A549 (cell line): Measurements from ENCODE around the gene SACM1L. TPM values are rescaled to one million over a fixed set of nuclear protein-coding genes. Genes with fewer than 3 reads are reported as not detected.

Experiments used
- ATAC-seq, 2 experiments: fragments of 200-7000 bp in 1 of 2; fragments of >200 bp in 1 of 2; cut with Nextera tagmentation in 1 of 2; cut with Tn5 transposase in 1 of 2; 3 replicates each; pipeline versions ENCODE4 v1.8.0 to v1.9.1; 2018 to 2020; ENCODE audit warnings: mild to moderate bottlenecking in 1 of 2, moderate library complexity in 1 of 2
- CTCF ChIA-PET: fragments of 300-600 bp; sonication (Branson Sonifier 250); formaldehyde crosslinking; extraction: SDS; loops from one replicate; lab custom pipeline; 2021; ENCODE audit warnings: antibody characterized with exemption, inconsistent platforms; lab: Yijun Ruan, JAX
- POLR2A ChIA-PET: fragments of 350-600 bp; formaldehyde crosslinking; extraction: SDS; loops from one replicate; lab custom pipeline; 2021; ENCODE audit warnings: antibody characterized with exemption, inconsistent platforms; lab: Yijun Ruan, JAX
- DNase-seq, 2 experiments: peaks; one replicate each; pipeline versions ENCODE4 v3.0.0 to v3.0.0-alpha.2; 2011 to 2016; ENCODE audit warnings: low read depth in 1 of 2, low spot score in 1 of 2
- FAIRE-seq: peaks from 2 replicates; lab custom pipeline; 2011; peaks lifted over from hg19 to GRCh38; lab: Jason Lieb, UNC
- H3K27ac ChIP-seq, 2 experiments: fragments of >200 bp; sonication (Bioruptor Twin); formaldehyde crosslinking; 3 replicates each; pipeline ENCODE4 v1.5.1; 2016 to 2017
- H3K4me1 ChIP-seq: fragments of >200 bp; sonication (Bioruptor Twin); formaldehyde crosslinking; 3 replicates; pipeline ENCODE4 v1.6.1; 2016
- H3K4me2 ChIP-seq: fragments of >200 bp; sonication (Bioruptor Twin); formaldehyde crosslinking; 3 replicates; pipeline ENCODE4 v1.6.1; 2016
- H3K4me3 ChIP-seq: fragments of >200 bp; sonication (Bioruptor Twin); formaldehyde crosslinking; 3 replicates; pipeline ENCODE4 v1.5.1; 2016
- H3K9me3 ChIP-seq: fragments of >200 bp; sonication (Bioruptor Twin); formaldehyde crosslinking; 3 replicates; pipeline ENCODE4 v1.6.1; 2016
- CBX2 ChIP-seq: fragments of 200-600 bp; sonication (generic); IDR thresholded peaks from 2 replicates; pipeline ENCODE4 v1.6.1; 2016; ENCODE audit warnings: low read depth, mild to moderate bottlenecking, borderline replicate concordance
- CBX8 ChIP-seq: fragments of 200-600 bp; sonication (generic); IDR thresholded peaks from 2 replicates; pipeline ENCODE4 v1.6.1; 2016
- CHD2 ChIP-seq: fragments of 150-350 bp; IDR thresholded peaks from 2 replicates; pipeline ENCODE4 v1.6.1; 2014; ENCODE audit warnings: low read length; ENCODE audit not compliant: partially characterized antibody
- CHD4 ChIP-seq: fragments of 200-600 bp; sonication (generic); IDR thresholded peaks from 2 replicates; pipeline ENCODE4 v1.6.1; 2016; ENCODE audit warnings: antibody characterized with exemption, mild to moderate bottlenecking, borderline replicate concordance
- FOSB ChIP-seq: fragments of 250-450 bp; sonication (Bioruptor Pico); IDR thresholded peaks from 2 replicates; pipeline ENCODE4 v1.5.0; 2020; ENCODE audit warnings: mild to moderate bottlenecking, moderate library complexity
- FOSL2 ChIP-seq, 2 experiments: fragments of 450-650 bp in 1 of 2; fragments of >200 bp in 1 of 2; sonication (Bioruptor Twin) in 1 of 2; formaldehyde crosslinking; IDR thresholded peaks; 2 replicates each; pipeline versions ENCODE4 v1.5.0 to v1.6.1; 2016 to 2020; ENCODE audit warnings: mild to moderate bottlenecking in 1 of 2, moderate library complexity in 1 of 2
- HDAC2 ChIP-seq: fragments of 200-600 bp; sonication (generic); IDR thresholded peaks from 2 replicates; pipeline ENCODE4 v1.6.1; 2016
- HES2 ChIP-seq: fragments of >200 bp; sonication (Bioruptor Twin); formaldehyde crosslinking; IDR thresholded peaks from 2 replicates; pipeline ENCODE4 v1.6.1; 2016
- HEYL ChIP-seq: fragments of 250-450 bp; sonication (Bioruptor Pico); IDR thresholded peaks from 2 replicates; pipeline ENCODE4 v1.8.0; 2021; ENCODE audit warnings: mild to moderate bottlenecking, moderate library complexity
- HOXA7 ChIP-seq: fragments of 250-450 bp; sonication (Bioruptor Pico); IDR thresholded peaks from 2 replicates; pipeline ENCODE4 v1.5.0; 2020; ENCODE audit warnings: mild to moderate bottlenecking, moderate library complexity
- KDM1A ChIP-seq: fragments of 200-600 bp; sonication (generic); IDR thresholded peaks from 2 replicates; pipeline ENCODE4 v1.6.1; 2016; ENCODE audit warnings: low read depth, mild to moderate bottlenecking
- KDM5A ChIP-seq: fragments of 200-600 bp; sonication (generic); IDR thresholded peaks from 2 replicates; pipeline ENCODE4 v1.6.1; 2016; ENCODE audit warnings: antibody characterized with exemption, mild to moderate bottlenecking
- MYC ChIP-seq: IDR thresholded peaks from 2 replicates; pipeline ENCODE4 v1.6.1; 2012; ENCODE audit warnings: mild to moderate bottlenecking, inconsistent platforms, low read length, improper control_type of control experiment, borderline replicate concordance
- NR3C1 ChIP-seq: fragments of >200 bp; sonication (Bioruptor Twin); formaldehyde crosslinking; IDR thresholded peaks from 3 replicates; pipeline ENCODE4 v1.6.1; 2017
- POLR2A ChIP-seq: IDR thresholded peaks from 2 replicates; pipeline ENCODE4 v1.6.1; 2012; ENCODE audit warnings: mild to moderate bottlenecking, low read length
- RAD21 ChIP-seq, 2 experiments: fragments of >200 bp in 1 of 2; sonication (Bioruptor Twin) in 1 of 2; formaldehyde crosslinking in 1 of 2; IDR thresholded peaks in 1 of 2; conservative IDR thresholded peaks in 1 of 2; 2 replicates in 1 of 2; 3 replicates in 1 of 2; pipeline ENCODE4 v1.6.1; 2012 to 2018; ENCODE audit warnings: inconsistent platforms in 1 of 2
- REST ChIP-seq: fragments of 200-600 bp; sonication (generic); IDR thresholded peaks from 2 replicates; pipeline ENCODE4 v1.6.1; 2016; ENCODE audit warnings: antibody characterized with exemption, mild to moderate bottlenecking, moderate library complexity
- RNF2 ChIP-seq: fragments of 200-600 bp; sonication (generic); IDR thresholded peaks from 2 replicates; pipeline ENCODE4 v1.6.1; 2016; ENCODE audit warnings: low read depth, mild to moderate bottlenecking, antibody characterized with exemption, moderate library complexity, borderline replicate concordance
- ZFP36 ChIP-seq: fragments of 450-650 bp; IDR thresholded peaks from 2 replicates; pipeline ENCODE4 v1.6.1; 2014; ENCODE audit warnings: borderline replicate concordance; ENCODE audit not compliant: partially characterized antibody
- ZNF302 ChIP-seq: fragments of 250-450 bp; sonication (Bioruptor Pico); IDR thresholded peaks from 2 replicates; pipeline ENCODE4 v1.9.0; 2021; ENCODE audit warnings: inconsistent platforms, mild to moderate bottlenecking, moderate library complexity
- WGBS: methylation state at CpG from one replicate; pipeline ENCODE4 v1.1.6; 2017; ENCODE audit errors: missing lambda C conversion rate; 5-methylcytosine and 5-hydroxymethylcytosine counted together
- polyA plus RNA-seq, 4 experiments: library from polyadenylated mRNA; depleted of rRNA in 3 of 4; stranded (reverse); fragments of >200 nt; fragmentation: RNase III in 1 of 4; extraction: RNeasy Plus Mini Kit Qiagen cat#74134 plus additional on column Dnase treatment in 1 of 4; gene quantifications; 2 replicates in 3 of 4; 3 replicates in 1 of 4; pipeline ENCODE4 v1.2.3, GENCODE V29; 2011 to 2017

Gene SACM1L
- polyA plus RNA-seq, 2 of the 4 experiments (the other 2 are of a cell fraction) = 21.1 to 27.8 TPM

GRCh38 chr3:45779746-45780735, 90.8 kb downstream of the SACM1L start:
- Histone ChIP-seq H3K4me1 (no peaks in the 10 kb centered on the region), H3K27ac (no peak overlapping the region), H3K4me2 (no peak overlapping the region), H3K9me3 (no peaks in the 10 kb centered on the region), H3K4me3 (no peak overlapping the region)
- ChIA-PET CTCF (no interaction called here), POLR2A (no interaction called here)
- TF ChIP-seq MYC = no peak
- no peak for TF ChIP-seq RAD21 (conservative IDR thresholded peaks at IDR 0.05 in 1 of 2, IDR thresholded peaks at IDR 0.05 in 1 of 2)
- TF ChIP-seq FOSL2 (IDR thresholded peaks at IDR 0.05) = no peak
- TF ChIP-seq FOSL2 (CRISPR knock-in tag; IDR thresholded peaks at IDR 0.05) = no peak
- TF ChIP-seq CBX8 = no peak
- no peak for TF ChIP-seq CHD2
- no peak for TF ChIP-seq CHD4
- ATAC-seq (no peak), DNase-seq (no peak), FAIRE-seq (no peak)
- WGBS = 64% methylated on average over 27 of the region's 35 CpGs

- WGBS = 71% methylated on average over 5 of the region's 5 CpGs
- Histone ChIP-seq H3K27ac (no peak overlapping the region), H3K9me3 (no peaks in the 10 kb centered on the region), H3K4me2 (no peak overlapping the region), H3K4me1 (no peaks in the 10 kb centered on the region)
- FAIRE-seq = no peak
- no peak for ATAC-seq
- CTCF ChIA-PET = interaction anchor here (0.9 to 1.5 kb wide), 5 partner anchors 18 to 44 kb away, joined by 3 to 4 read pairs (median 4); no protein-coding TSS in a partner anchor
- POLR2A ChIA-PET = no interaction called here
- TF ChIP-seq NR3C1 = no peak
- no peak for TF ChIP-seq HES2
- TF ChIP-seq KDM5A = no peak
- TF ChIP-seq FOSB (CRISPR knock-in tag) = no peak
- no peak for TF ChIP-seq CBX8
- no peak for TF ChIP-seq HDAC2
- TF ChIP-seq POLR2A = no peak
- TF ChIP-seq HOXA7 (CRISPR knock-in tag) = no peak
- TF ChIP-seq ZFP36 = no peak
- TF ChIP-seq REST = no peak
- no peak for TF ChIP-seq HEYL
- TF ChIP-seq CBX2 = no peak
- TF ChIP-seq RAD21 (conservative IDR thresholded peaks at IDR 0.05 in 1 of 2, IDR thresholded peaks at IDR 0.05 in 1 of 2) = no peak
- no peak for TF ChIP-seq KDM1A
- no peak for TF ChIP-seq RNF2
- no peak for TF ChIP-seq ZNF302 (CRISPR knock-in tag)
- TF ChIP-seq, all 56 proteins: peak for 0
- no peak for DNase-seq
- H3K4me3 ChIP-seq = no peak overlapping the region
Measured at GRCh38 chr3:45781271-45781670, 92.1 kb downstream of the SACM1L start.
